Measurements from ENCODE around the gene CEP170B.
"Not testable (repeated sequence)": the region's sequence is repeated elsewhere in the genome, so short reads cannot be mapped to it uniquely, and the experiment has no call there.

CEP170B gene

GRCh38 chr14:104885031-104885972 is 20.2 kb downstream of the CEP170B start:
- no peak for TF ChIP-seq CTCF (conservative IDR thresholded peaks at IDR 0.05)
- H3K27ac ChIP-seq = no peak overlapping the region

- TF ChIP-seq CTCF (conservative IDR thresholded peaks at IDR 0.05) = no peak
- H3K27ac ChIP-seq = no peak overlapping the region
Measured at GRCh38 chr14:104885973-104886689, 21.1 kb downstream of the CEP170B start.

DNA sequence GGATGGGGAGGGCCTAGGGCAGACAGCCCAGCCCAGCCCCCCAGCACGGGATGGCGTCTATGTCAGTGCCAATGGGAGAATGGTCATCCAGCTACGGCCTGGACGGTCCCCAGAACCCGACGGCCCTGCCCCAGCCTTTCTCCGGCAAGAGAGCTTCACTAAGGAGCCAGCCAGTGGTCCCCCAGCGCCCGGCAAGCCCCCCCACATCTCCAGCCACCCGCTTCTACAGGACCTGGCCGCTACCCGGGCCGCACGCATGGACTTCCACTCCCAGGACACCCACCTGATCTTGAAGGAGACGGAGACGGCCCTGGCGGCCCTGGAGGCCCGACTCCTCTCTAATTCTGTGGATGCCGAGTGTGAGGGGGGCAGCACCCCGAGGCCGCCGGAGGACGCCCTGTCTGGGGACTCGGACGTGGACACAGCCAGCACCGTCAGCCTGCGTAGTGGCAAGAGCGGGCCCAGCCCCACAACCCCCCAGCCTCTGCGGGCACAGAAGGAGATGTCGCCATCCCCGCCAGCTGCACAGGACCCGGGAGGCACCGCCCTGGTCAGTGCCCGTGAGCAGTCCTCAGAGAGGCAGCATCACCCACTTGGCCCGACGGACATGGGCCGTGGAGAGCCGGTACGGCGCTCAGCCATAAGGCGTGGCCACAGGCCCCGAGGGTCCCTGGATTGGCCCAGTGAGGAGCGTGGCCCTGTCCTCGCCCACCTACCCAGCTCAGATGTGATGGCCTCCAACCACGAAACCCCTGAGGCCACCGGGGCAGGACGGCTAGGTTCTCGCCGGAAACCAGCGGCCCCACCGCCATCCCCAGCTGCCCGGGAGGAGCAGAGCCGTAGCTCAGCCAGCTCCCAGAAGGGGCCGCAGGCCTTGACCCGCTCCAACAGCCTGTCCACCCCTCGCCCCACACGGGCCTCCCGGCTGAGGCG is 21.9 kb downstream of the CEP170B start:
- H3K27ac ChIP-seq = no peak overlapping the region
- no peak for TF ChIP-seq CTCF (conservative IDR thresholded peaks at IDR 0.05)

DNA sequence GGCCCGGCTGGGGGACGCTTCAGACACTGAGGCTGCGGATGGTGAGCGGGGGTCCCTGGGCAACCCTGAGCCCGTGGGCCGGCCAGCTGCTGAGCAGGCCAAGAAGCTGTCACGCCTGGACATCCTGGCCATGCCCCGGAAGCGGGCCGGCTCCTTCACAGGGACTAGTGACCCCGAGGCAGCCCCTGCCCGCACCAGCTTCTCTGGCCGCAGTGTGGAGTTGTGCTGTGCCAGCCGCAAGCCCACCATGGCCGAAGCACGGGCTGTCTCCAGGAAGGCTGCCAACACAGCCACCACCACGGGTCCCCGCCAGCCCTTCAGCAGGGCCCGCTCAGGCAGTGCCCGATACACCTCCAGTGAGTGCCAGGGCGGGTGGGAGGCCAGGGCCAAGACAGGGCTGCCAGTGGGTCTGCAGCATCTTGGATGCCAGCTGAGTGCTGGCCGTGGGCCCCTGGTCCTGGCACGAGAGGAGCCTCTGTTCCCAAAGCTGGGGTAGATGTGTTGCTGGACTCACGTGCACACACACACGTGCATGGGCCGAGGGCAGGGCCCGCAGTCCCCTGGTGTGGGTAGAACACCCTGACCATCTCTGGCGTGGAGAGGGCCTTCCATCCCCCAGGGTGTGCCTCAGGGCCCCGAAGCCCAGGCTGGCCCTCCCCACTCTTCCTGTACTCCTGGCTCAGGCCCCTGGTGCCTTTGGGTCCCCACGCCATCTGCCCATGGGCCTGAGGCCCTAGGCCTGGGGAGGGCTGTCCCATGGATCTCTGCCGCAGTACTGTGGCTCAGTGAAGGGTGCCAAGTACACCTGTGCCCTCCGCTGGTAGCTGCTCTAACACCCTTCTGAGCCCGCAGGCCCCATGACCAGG is 22.8 kb downstream of the CEP170B start:
- no peak for TF ChIP-seq CTCF (conservative IDR thresholded peaks at IDR 0.05)

DNA sequence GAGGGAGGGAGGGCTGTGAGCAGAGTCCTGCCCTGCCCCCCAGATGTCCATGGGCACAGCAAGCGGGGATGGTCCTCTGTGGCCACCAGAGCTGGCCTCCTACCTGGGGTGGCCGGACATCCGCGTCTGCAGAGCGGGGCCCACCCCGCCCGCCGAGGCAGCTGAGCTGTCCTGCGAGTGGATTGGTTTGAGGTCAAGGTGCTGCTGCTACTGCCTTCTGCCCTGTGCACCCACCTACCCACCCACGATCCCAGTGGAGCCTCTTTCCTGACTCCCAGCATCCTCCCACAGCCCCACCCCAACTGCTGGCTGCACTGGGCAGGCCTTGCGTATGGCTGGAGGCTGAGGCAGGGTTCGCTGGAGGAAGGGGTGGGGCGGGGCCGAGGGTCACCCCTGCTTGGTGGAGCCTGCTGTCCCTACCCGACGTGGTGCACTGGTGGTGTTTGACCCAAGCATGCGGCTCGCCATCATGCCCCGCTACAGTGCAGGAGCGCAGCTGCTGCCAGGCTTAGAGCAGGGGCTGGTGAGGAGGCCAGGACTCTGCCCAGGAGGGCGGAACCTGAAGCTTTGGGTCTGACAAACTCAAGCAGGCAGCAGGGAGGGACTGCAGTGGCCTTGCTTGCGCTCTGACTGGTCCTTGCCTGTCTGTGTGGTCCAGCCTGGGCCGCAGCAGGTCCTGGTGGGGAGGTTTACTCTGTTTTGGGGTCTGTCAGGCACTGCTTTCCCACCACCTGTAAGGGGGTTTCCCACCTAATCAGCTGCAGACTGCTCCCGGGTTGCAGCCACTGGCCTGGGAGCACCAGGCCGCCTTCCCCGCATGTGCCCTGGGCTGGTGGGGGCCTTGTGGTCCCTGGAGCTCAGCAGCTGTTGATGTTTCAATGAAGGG is 23.7 kb downstream of the CEP170B start:
- TF ChIP-seq CTCF (conservative IDR thresholded peaks at IDR 0.05) = no peak

More for the DNA sequence above, 22.8 kb downstream of the CEP170B start:
- no peak overlapping the region for H3K27ac ChIP-seq

DNA sequence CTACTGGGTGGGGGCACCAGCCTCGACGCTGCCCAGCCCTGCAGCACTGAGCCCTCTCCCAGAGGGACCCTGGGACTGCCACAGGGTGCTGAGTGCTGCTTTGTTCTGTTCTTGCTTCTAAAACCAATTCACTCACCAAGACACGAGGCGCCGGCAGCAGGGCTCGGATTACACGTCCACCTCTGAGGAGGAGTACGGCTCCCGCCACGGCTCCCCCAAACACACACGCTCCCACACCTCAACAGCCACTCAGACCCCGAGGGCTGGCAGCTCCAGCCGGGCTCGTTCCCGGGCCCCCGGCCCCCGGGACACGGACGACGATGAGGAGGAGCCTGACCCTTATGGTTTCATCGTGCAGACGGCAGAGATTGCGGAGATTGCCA is 24.3 kb downstream of the CEP170B start:
- no peak overlapping the region for H3K27ac ChIP-seq
- no peak for TF ChIP-seq CTCF (conservative IDR thresholded peaks at IDR 0.05)

More for the DNA sequence above, 23.7 kb downstream of the CEP170B start:
- no peak overlapping the region for H3K27ac ChIP-seq

DNA sequence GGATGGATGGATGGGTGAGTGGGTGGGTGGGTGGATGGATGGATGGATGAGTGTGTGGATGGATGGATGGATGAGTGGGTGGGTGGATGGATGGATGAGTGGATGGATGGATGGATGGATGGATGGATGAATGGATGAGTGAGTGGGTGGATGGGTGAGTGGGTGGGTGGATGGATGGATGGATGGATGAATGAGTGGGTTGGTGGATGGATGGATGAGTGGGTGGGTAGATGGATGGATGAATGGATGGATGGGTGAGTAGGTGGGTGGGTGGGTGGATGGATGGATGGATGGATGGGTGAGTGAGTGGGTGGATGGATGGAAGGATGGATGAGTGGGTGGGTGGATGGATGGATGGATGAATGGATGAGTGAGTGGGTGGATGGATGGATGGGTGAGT is 25.2 kb downstream of the CEP170B start:
- not testable (repeated sequence) for H3K27ac ChIP-seq
